AG04449 (cell line): ENCODE data around the gene PLEKHN1.
A peak's percentile ranks its signal among the peaks of the same experiment; 100 is the strongest.

Experiments used
- CTCF ChIA-PET: fragments of 350-600 bp; formaldehyde crosslinking; extraction: SDS; loops from one replicate; lab custom pipeline; 2021; ENCODE audit warnings: antibody characterized with exemption; lab: Yijun Ruan, JAX
- POLR2A ChIA-PET: fragments of 400-600, 350-600 bp; formaldehyde crosslinking; extraction: SDS; loops from one replicate; lab custom pipeline; 2020; ENCODE audit warnings: antibody characterized with exemption, inconsistent platforms; lab: Yijun Ruan, JAX
- DNase-seq: peaks from one replicate; pipeline ENCODE4 v3.0.0-alpha.2; 2010; ENCODE audit warnings: low read depth, low spot score
- H3K4me3 ChIP-seq: 2 replicates; pipeline ENCODE4 v1.5.1; 2011; ENCODE audit warnings: low read depth, mild to moderate bottlenecking, control low read depth, low read length
- TF ChIP-seq, protein P1 (sequence below): IDR thresholded peaks from one replicate; pipeline ENCODE4 v1.5.1; 2011; ENCODE audit warnings: mild to moderate bottlenecking, moderate library complexity, low read length, control low read depth, inconsistent platforms; ENCODE audit not compliant: insufficient read depth; ENCODE audit errors: missing control alignments

Gene PLEKHN1

DNA sequence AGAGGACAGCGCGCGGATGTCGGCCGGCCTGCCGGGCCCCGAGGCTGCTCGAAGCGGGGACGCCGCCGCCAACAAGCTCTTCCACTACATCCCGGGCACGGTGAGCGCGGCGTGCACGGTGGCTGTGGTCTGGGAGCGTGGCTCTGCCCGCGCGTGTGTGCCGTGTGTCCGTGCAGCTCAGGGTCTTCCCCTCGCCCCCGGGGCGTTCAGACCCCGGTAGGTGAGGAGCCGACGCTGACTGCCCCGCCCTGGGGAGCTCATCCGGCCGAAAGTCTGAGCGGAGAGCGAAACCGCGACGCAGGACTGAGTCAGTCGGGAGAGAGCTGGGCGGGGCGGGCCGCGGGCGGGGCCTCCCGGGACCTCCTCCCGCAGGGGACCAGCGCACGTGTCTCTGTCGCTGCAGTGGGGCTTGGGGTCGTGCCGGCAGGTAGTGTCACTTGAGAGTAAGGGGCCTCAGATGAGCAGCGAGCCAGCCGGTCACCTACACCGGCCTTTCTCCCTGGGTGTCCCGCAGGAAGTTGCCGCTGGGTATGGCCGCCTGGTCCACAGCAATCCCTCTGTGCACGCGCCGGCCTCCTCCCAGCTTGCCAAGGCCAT is 520 bp downstream of the PLEKHN1 start:
- ChIA-PET POLR2A (interaction anchor here (0.7 to 2.3 kb wide), 5 partner anchors 9 to 58 kb away, joined by 3 to 8 read pairs (median 4); no protein-coding TSS in a partner anchor), CTCF (interaction anchor here (0.6 to 2.2 kb wide), 9 partner anchors 9 to 97 kb away, joined by 3 to 13 read pairs (median 3); no protein-coding TSS in a partner anchor)
- peak overlapping the region; percentile 72 for H3K4me3 ChIP-seq
- no peak for DNase-seq
- TF ChIP-seq, protein P1, sequence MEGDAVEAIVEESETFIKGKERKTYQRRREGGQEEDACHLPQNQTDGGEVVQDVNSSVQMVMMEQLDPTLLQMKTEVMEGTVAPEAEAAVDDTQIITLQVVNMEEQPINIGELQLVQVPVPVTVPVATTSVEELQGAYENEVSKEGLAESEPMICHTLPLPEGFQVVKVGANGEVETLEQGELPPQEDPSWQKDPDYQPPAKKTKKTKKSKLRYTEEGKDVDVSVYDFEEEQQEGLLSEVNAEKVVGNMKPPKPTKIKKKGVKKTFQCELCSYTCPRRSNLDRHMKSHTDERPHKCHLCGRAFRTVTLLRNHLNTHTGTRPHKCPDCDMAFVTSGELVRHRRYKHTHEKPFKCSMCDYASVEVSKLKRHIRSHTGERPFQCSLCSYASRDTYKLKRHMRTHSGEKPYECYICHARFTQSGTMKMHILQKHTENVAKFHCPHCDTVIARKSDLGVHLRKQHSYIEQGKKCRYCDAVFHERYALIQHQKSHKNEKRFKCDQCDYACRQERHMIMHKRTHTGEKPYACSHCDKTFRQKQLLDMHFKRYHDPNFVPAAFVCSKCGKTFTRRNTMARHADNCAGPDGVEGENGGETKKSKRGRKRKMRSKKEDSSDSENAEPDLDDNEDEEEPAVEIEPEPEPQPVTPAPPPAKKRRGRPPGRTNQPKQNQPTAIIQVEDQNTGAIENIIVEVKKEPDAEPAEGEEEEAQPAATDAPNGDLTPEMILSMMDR, result no peak

DNA sequence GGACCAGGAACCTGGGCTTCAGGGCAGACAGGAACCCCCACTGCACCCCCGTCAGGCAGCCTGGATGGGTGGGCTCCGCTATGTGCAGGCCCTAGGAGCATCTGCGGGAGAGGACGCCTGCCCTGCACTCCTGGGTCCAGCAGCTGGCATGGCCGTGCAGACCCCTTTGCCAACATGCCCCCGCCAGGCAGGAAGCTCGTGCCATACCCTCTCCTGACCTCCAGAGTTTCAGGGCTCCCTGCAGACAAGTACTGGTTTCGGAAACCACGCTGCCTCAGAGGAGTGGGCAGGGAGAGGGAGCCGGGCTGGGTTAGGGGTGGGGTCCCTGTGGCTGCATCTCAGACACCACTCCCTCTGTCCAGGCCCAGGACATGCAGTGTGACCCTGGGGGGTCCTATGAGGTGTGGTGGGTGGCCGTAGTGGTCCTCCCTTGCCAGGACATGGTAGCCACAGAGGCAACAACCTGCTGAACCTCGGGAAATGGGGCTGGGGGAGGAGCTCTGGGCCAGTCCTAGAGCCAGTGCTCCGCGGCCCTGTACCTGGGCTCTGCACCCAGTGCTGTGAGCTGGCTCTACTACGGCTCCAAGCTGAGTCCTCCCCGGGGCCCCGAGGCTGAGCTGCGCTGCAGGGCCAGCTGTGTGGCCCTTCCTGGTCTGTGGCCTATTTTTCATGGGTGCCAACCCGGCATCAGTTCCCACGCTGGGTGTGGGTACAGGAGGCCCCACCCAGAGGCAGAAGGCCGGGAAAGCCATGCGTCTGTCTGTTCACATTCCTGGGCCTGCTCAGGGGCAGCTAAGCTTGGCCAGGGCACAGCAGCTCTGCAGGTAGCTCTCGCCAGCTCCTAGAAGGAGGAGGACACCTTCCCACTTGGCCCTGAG is 1.4 kb downstream of the PLEKHN1 start:
- DNase-seq, result no peak
- no peak overlapping the region for H3K4me3 ChIP-seq
- CTCF ChIA-PET, result interaction anchor here (0.6 to 2.2 kb wide), 7 partner anchors 8 to 98 kb away, joined by 3 to 13 read pairs (median 3); no protein-coding TSS in a partner anchor
- POLR2A ChIA-PET, result interaction anchor here (0.7 to 2.3 kb wide), 3 partner anchors 8 to 26 kb away, joined by 3 to 8 read pairs (median 5); no protein-coding TSS in a partner anchor
- TF ChIP-seq, protein P1, result no peak

DNA sequence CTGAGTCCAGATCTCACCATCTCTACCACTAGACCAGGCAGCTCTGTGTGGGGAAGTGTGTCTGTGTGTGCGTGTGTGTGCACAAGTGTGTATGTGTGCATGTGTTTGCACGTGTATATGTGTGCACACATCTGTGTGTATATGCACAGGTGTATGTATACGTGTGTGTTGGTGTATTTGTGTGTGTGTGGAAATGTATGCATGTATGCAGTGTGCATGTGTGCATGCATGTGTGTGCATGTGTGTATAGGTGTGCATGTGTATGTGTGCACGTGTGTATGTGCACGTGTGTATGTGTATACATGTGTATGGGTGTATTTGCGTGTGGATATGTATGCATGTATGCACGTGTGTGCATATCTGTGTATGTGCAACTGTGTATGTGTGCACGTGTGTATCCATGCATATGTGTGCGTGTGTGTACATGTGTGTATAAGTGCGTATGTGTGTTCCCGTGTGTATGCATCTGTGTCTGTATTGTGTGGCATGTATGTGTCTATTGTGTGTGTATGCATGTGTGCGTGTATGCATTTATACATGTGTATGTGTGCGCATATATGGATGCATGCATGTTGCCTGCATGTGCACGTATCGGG is 3.1 kb downstream of the PLEKHN1 start:
- TF ChIP-seq, protein P1, result no peak
- no peak for DNase-seq
- H3K4me3 ChIP-seq, result no peak overlapping the region
- POLR2A ChIA-PET, result no interaction called here
- CTCF ChIA-PET, result interaction anchor here (1.8 kb wide), 1 partner anchor 15 kb away, joined by 9 read pairs; no protein-coding TSS in a partner anchor

DNA sequence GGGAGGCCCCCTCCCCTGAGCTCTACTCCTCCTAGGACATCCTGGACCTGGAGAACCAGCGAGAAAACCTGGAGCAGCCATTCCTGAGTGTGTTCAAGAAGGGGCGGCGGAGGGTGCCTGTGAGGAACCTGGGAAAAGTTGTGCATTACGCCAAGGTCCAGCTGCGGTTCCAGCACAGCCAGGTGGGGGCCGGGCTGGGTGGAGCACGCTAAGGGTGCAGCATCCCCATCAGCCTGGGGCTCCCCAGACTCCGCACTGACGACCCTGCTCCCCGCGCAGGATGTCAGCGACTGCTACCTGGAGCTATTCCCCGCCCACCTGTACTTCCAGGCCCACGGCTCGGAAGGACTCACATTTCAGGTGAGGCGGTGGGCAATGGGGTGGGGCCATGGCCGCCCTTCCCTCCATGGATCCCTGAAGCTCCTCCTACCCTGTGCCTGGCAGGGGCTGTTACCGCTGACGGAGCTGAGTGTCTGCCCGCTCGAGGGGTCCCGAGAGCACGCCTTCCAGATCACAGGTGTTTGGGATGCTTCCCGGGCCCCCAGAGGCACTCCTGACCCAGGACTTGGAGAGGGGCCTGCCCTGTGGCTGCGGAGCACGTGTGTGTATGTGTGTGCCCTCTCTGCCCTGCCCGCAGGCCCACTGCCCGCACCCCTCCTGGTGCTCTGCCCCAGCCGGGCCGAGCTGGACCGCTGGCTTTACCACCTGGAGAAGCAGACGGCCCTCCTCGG is 4.1 kb downstream of the PLEKHN1 start:
- POLR2A ChIA-PET, result no interaction called here
- TF ChIP-seq, protein P1, result no peak
- CTCF ChIA-PET, result interaction anchor here (0.9 to 3.4 kb wide), 2 partner anchors 8 to 13 kb away, joined by 3 to 27 read pairs; partner anchors contain the start of gene PERM1
- H3K4me3 ChIP-seq, result no peak overlapping the region
- DNase-seq, result no peak

DNA sequence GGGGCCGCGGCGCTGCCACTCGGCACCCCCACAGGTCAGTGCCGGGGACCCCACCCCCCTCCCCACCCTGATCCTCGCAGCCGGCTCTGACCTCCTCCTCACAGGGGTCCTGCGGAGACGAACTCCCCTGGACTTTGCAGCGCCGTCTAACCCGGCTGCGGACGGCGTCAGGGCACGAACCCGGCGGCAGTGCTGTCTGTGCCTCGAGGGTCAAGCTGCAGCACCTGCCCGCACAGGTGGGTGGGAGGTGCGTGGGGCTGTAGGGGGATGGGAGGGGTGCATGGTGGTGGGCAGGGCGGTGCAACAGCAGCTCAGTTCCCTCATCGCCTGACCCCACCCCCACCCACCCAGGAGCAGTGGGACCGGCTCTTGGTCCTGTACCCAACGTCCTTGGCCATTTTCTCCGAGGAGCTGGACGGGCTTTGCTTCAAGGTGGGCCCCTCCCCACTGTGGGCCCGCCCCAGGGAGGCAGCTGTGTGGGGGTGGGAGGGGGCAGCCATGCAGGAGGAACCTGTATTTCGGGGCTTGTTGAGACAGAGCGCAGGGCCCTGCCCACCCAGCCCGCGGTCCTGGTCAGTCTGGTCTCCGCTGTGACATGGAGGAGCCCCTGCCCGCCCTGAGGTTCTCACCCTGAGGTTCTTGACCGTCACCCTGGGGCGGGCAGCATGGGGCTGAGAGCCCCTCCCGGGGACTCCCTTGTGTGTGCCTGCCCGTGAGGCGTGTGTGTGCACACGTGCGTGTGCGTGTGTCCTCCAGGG is 4.9 kb downstream of the PLEKHN1 start:
- ChIA-PET CTCF (interaction anchor here (0.9 to 3.4 kb wide), 2 partner anchors 9 to 12 kb away, joined by 3 to 27 read pairs; partner anchors contain the start of gene PERM1), POLR2A (no interaction called here)
- DNase-seq, result no peak
- TF ChIP-seq, protein P1, result no peak
- H3K4me3 ChIP-seq, result no peak overlapping the region
